Measurements from ENCODE around the gene C11orf68.

The C11orf68 gene

DNA sequence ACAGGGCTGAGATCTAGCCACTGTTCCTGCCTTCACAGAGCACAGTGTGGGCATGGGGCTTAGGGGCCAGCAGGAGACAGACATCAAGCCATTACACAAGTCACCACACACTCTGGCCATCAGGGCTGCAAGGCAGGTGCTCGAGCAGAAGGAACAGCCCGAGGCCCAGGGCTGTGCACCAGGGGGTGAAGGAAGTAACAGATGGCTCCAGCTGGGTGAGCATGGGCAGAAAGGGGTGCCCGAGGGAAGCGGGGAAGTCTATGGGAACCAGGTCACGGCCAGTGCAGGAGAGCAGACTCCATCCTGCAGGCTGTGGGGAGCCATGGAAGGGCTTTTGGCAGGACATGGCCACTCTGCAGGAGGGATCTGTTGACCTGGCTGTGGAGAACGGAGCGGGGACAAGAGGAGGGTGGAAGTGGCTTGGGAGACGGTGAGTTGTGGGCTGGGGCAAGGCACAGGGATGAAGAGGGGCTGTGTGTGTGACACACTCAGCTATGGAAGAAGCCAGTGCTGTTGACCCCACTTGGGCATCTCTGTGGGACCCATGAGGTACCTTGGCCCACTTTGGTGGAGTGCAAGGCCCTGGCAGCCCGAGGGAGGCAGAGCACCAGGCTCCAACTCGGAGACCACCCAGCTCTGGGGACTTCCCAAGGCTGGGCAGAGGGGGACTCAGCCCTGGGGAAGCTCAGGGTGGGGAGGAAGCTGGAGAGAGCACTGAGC, 3.6 kb downstream of the C11orf68 start:
- peak overlapping the region; percentile 13 for H3K4me3 ChIP-seq (ENCODE audit: low read depth, low read length)
- DNase-seq (ENCODE audit: low read depth): no peak

GRCh38 chr11:65912845-65913244, 6.0 kb downstream of the C11orf68 start:
- TF ChIP-seq, protein P1, sequence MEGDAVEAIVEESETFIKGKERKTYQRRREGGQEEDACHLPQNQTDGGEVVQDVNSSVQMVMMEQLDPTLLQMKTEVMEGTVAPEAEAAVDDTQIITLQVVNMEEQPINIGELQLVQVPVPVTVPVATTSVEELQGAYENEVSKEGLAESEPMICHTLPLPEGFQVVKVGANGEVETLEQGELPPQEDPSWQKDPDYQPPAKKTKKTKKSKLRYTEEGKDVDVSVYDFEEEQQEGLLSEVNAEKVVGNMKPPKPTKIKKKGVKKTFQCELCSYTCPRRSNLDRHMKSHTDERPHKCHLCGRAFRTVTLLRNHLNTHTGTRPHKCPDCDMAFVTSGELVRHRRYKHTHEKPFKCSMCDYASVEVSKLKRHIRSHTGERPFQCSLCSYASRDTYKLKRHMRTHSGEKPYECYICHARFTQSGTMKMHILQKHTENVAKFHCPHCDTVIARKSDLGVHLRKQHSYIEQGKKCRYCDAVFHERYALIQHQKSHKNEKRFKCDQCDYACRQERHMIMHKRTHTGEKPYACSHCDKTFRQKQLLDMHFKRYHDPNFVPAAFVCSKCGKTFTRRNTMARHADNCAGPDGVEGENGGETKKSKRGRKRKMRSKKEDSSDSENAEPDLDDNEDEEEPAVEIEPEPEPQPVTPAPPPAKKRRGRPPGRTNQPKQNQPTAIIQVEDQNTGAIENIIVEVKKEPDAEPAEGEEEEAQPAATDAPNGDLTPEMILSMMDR (conservative IDR thresholded peaks at IDR 0.05; ENCODE audit: low read depth, low read length): no peak
- DNase-seq (ENCODE audit: low read depth): peak; percentile 50

More for the DNA sequence above, 3.6 kb downstream of the C11orf68 start:
- TF ChIP-seq, protein P1 (conservative IDR thresholded peaks at IDR 0.05; ENCODE audit: low read depth, low read length): no peak

DNA sequence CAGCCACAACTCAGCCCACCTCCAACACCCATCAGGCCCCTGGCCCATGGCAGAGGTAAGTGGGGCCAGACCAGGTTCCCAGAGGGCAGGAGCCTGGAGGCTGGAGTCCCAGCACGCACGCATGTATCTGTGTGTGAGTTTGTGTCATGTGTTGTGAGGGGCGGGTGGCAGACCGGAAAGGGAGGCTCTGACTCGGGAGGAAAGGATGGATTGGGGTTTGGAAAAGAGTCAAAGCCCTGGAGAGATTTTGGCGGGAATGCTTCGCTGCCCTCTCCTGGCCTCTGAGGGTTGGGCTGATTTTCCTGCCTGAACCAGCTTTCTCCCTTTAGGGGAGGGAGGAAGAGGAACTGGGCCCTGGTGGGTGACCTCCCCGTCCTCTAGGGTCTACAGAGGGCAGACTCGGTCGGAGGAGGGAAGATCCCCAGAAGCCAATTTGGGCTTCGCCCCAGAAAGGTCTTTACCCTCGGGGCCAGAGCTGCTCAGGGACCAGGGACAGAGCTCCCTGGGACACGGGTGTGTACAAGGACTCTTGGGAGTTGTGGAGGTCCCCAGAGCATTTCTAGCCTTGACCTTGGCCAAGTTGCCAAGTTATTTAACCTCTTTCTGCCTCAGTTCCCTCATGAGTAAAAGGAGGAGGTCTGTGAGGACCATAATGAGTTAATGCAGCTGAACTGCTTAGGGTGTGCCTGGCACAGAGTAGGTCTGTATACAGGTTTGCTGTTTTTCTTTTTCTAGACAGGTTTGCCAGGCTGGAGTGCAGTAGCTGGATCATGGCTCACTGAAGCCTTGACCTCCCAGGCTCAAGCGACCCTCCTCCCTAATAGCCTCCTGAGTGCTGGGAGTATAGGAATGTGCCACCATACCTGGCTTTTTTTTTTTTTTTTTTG, 6.9 kb downstream of the C11orf68 start:
- TF ChIP-seq, protein P1 (conservative IDR thresholded peaks at IDR 0.05; ENCODE audit: low read depth, low read length): peak; percentile 16
- H3K4me3 ChIP-seq (ENCODE audit: low read depth, low read length): no peak overlapping the region
- DNase-seq (ENCODE audit: low read depth): peak; percentile 50

More at GRCh38 chr11:65912845-65913244, 6.0 kb downstream of the C11orf68 start:
- H3K4me3 ChIP-seq (ENCODE audit: low read depth, low read length): no peak overlapping the region

DNA sequence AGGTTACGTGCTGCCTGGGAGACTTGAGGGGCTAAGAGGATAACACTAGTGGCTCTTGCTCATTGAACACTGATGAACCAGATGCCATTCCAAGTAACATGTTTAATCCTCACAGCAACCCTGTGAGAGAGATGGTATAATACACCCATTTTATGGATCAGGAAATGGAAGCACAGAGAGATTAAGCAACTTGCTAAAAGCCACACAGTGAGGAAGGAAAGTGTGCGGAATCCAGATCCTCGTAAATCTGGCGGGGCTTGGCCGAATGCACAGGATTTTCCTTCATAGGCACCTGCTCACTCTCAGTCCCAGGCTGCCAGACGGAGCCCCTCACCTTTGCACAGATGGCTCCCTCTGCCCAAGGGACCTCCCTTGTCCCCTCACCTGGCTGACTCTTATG, 11.0 kb downstream of the C11orf68 start:
- no peak for DNase-seq (ENCODE audit: low read depth)
- H3K4me3 ChIP-seq (ENCODE audit: low read depth, low read length): no peak overlapping the region
- TF ChIP-seq, protein P1 (conservative IDR thresholded peaks at IDR 0.05; ENCODE audit: low read depth, low read length): no peak

DNA sequence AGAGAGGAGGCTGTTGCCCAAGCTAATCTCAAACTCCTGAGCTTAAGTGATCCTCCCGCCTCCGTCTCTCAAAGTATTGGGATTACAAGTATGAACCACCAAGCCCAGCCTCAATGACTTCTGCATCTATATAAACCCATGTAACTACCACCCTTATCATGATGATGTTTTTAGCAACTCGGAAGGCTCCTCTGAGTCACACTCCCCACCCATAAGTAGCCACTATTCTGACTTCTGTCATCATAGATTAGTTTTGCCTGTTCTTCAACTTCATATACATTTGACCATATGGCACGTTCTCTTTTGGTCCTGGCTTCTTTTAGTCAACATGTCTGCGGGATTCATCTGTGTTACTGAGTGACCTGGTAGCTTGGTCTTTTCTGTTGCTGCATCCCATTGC, 12.3 kb downstream of the C11orf68 start:
- TF ChIP-seq, protein P1 (conservative IDR thresholded peaks at IDR 0.05; ENCODE audit: low read depth, low read length): no peak
- H3K4me3 ChIP-seq (ENCODE audit: low read depth, low read length): no peak overlapping the region
- DNase-seq (ENCODE audit: low read depth): no peak

- H3K4me3 ChIP-seq (ENCODE audit: low read depth, low read length): no peak overlapping the region
- no peak for DNase-seq (ENCODE audit: low read depth)
- TF ChIP-seq, protein P1 (conservative IDR thresholded peaks at IDR 0.05; ENCODE audit: low read depth, low read length): no peak
Observed at GRCh38 chr11:65903715-65904114, 15.1 kb downstream of the C11orf68 start.
